ENCODE results near the gene CEND1. TPM values are rescaled to one million over a fixed set of nuclear protein-coding genes. Genes with fewer than 3 reads are reported as not detected.

CEND1 gene
- total and polyA plus RNA-seq, 2 experiments from 2014 or later, result not detected

DNA sequence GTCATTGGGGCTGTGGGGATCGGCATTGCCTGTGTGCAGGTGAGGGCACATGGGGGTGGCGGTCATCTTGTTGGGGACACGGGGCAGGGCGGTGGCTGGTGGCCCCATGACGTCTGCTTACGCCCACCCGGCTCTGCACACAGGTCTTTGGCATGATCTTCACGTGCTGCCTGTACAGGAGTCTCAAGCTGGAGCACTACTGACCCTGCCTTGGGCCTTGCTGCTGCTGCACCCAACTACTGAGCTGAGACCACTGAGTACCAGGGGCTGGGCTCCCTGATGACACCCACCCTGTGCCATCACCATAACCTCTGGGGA is 48.1 kb upstream of the CEND1 start:
- WGBS (ENCODE audit: low lambda C conversion rate, missing lambda C conversion rate), result 91% methylated on average over 8 of the region's 8 CpGs
- Histone ChIP-seq H3K27ac (no peak overlapping the region), H3K27me3 (no peaks in the 10 kb centered on the region), H3K4me3 (no peak overlapping the region), H3K9me2 (replicated peaks; ENCODE audit: insufficient read depth) (no peaks in the 10 kb centered on the region), H3K36me3 (replicated peaks; ENCODE audit: insufficient read depth, low read depth) (no peaks in the 10 kb centered on the region), H2AFZ (no peak overlapping the region), H3K4me1 (ENCODE audit: insufficient read depth) (peaks cover 23% of the 10 kb centered on the region), H3K4me2 (no peak overlapping the region), H3K9me3 (ENCODE audit: low read depth) (no peaks in the 10 kb centered on the region), H4K20me1 (ENCODE audit: insufficient read depth, poor library complexity, severe bottlenecking) (peaks cover 34% of the 10 kb centered on the region), H3K79me2 (peaks cover 56% of the 10 kb centered on the region)
- TF ChIP-seq, protein P1, sequence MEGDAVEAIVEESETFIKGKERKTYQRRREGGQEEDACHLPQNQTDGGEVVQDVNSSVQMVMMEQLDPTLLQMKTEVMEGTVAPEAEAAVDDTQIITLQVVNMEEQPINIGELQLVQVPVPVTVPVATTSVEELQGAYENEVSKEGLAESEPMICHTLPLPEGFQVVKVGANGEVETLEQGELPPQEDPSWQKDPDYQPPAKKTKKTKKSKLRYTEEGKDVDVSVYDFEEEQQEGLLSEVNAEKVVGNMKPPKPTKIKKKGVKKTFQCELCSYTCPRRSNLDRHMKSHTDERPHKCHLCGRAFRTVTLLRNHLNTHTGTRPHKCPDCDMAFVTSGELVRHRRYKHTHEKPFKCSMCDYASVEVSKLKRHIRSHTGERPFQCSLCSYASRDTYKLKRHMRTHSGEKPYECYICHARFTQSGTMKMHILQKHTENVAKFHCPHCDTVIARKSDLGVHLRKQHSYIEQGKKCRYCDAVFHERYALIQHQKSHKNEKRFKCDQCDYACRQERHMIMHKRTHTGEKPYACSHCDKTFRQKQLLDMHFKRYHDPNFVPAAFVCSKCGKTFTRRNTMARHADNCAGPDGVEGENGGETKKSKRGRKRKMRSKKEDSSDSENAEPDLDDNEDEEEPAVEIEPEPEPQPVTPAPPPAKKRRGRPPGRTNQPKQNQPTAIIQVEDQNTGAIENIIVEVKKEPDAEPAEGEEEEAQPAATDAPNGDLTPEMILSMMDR (IDR thresholded peaks at IDR 0.05; ENCODE audit: poor library complexity), result no peak
- TF ChIP-seq EZH2phosphoT487 (IDR thresholded peaks at IDR 0.05; ENCODE audit: low read depth, severe bottlenecking, unreplicated experiment) (no peak), EZH2 (IDR thresholded peaks at IDR 0.05; ENCODE audit: borderline replicate concordance) (no peak)
- DNase-seq (ENCODE audit: low spot score), result no peak

DNA sequence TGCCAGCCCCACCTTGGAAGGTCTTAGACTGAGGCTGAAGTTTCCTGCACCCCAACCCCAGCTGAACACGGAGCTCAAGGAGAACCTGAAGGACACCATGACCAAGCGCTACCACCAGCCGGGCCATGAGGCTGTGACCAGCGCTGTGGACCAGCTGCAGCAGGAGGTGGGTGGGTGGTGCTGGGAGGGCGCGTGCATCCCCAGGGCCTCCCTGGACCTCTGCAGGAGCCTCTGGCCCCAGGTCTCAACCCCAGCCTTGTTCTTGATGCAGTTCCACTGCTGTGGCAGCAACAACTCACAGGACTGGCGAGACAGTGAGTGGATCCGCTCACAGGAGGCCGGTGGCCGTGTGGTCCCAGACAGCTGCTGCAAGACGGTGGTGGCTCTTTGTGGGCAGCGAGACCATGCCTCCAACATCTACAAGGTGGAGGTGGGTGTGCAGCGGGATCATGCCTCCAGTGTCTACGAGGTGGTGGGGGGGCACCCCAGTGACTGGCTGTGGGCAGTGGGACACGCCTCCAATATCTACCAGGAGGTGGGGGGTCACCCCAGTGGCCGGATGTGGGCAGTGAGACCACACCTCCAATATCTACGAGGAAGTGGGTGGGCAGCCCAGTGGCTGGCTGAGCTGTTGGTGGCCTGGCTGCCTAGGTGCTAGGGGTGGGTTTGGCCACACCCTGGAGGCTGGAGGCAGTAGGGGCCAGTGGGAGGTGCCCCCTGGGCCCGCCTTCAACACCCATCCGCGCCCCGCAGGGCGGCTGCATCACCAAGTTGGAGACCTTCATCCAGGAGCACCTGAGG is 47.5 kb upstream of the CEND1 start:
- no peaks in the 10 kb centered on the region for H3K27me3 ChIP-seq
- no peak overlapping the region for H3K4me2 ChIP-seq
- no peak overlapping the region for H3K27ac ChIP-seq
- H3K36me3 ChIP-seq (replicated peaks; ENCODE audit: insufficient read depth, low read depth), result no peaks in the 10 kb centered on the region
- peaks cover 25% of the 10 kb centered on the region for H3K4me1 ChIP-seq (ENCODE audit: insufficient read depth)
- WGBS (ENCODE audit: low lambda C conversion rate, missing lambda C conversion rate), result 93% methylated on average over 22 of the region's 22 CpGs
- no peak overlapping the region for H2AFZ ChIP-seq
- H3K4me3 ChIP-seq, result no peak overlapping the region
- no peak for DNase-seq (ENCODE audit: low spot score)
- H3K79me2 ChIP-seq, result peaks cover 56% of the 10 kb centered on the region
- no peaks in the 10 kb centered on the region for H3K9me2 ChIP-seq (replicated peaks; ENCODE audit: insufficient read depth)
- no peaks in the 10 kb centered on the region for H3K9me3 ChIP-seq (ENCODE audit: low read depth)
- no peak for TF ChIP-seq EZH2 (IDR thresholded peaks at IDR 0.05; ENCODE audit: borderline replicate concordance)
- TF ChIP-seq EZH2phosphoT487 (IDR thresholded peaks at IDR 0.05; ENCODE audit: low read depth, severe bottlenecking, unreplicated experiment), result no peak
- peaks cover 34% of the 10 kb centered on the region for H4K20me1 ChIP-seq (ENCODE audit: insufficient read depth, poor library complexity, severe bottlenecking)

DNA sequence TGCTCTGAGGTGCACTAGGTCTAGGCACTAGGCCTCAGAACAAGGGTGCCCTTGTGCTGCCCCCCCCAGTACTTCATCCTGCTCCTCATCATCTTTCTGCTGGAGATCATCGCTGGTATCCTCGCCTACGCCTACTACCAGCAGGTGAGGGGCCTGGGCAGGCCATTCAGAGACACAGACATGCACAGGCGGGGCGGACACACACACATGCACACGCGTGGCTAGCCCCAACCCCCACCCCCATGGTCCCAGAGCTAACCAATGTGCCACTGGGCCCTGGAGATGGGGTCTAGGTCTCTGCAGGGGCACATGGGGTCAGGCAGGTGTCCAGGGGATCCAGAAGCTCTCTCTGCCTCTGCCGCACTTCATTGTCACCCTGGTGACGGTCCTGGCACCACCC is 46.8 kb upstream of the CEND1 start:
- Histone ChIP-seq H3K79me2 (peaks cover 51% of the 10 kb centered on the region), H2AFZ (no peak overlapping the region), H3K4me3 (no peak overlapping the region), H3K4me2 (no peak overlapping the region), H3K36me3 (replicated peaks; ENCODE audit: insufficient read depth, low read depth) (no peaks in the 10 kb centered on the region), H4K20me1 (ENCODE audit: insufficient read depth, poor library complexity, severe bottlenecking) (peaks cover 28% of the 10 kb centered on the region), H3K9me2 (replicated peaks; ENCODE audit: insufficient read depth) (no peaks in the 10 kb centered on the region), H3K4me1 (ENCODE audit: insufficient read depth) (peaks cover 32% of the 10 kb centered on the region), H3K9me3 (ENCODE audit: low read depth) (no peaks in the 10 kb centered on the region), H3K27me3 (no peaks in the 10 kb centered on the region), H3K27ac (no peak overlapping the region)
- TF ChIP-seq, protein P1 (IDR thresholded peaks at IDR 0.05; ENCODE audit: poor library complexity), result no peak
- TF ChIP-seq EZH2phosphoT487 (IDR thresholded peaks at IDR 0.05; ENCODE audit: low read depth, severe bottlenecking, unreplicated experiment), result no peak
- no peak for DNase-seq (ENCODE audit: low spot score)
- WGBS (ENCODE audit: low lambda C conversion rate, missing lambda C conversion rate), result 88% methylated on average over 9 of the region's 9 CpGs

DNA sequence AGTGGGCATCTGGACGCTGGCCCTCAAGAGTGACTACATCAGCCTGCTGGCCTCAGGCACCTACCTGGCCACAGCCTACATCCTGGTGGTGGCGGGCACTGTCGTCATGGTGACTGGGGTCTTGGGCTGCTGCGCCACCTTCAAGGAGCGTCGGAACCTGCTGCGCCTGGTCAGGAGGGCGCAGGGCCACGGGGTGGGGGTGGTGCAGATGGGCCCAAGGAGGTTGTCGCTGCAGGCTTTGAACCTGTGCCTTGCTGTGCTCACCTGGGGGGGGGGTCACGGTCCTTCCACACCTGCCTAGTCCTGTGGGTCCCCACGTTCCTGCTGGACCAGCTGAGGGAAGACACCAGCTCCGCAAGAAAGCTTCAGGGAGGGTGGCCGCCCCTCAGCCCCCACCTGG is 46.4 kb upstream of the CEND1 start:
- Histone ChIP-seq H3K9me3 (ENCODE audit: low read depth) (no peaks in the 10 kb centered on the region), H4K20me1 (ENCODE audit: insufficient read depth, poor library complexity, severe bottlenecking) (peaks cover 26% of the 10 kb centered on the region), H3K79me2 (peaks cover 46% of the 10 kb centered on the region), H3K4me1 (ENCODE audit: insufficient read depth) (peaks cover 31% of the 10 kb centered on the region), H2AFZ (no peak overlapping the region), H3K27ac (no peak overlapping the region), H3K4me2 (no peak overlapping the region), H3K9me2 (replicated peaks; ENCODE audit: insufficient read depth) (no peaks in the 10 kb centered on the region), H3K36me3 (replicated peaks; ENCODE audit: insufficient read depth, low read depth) (no peaks in the 10 kb centered on the region), H3K4me3 (no peak overlapping the region), H3K27me3 (no peaks in the 10 kb centered on the region)
- WGBS (ENCODE audit: low lambda C conversion rate, missing lambda C conversion rate), result 98% methylated on average over 14 of the region's 14 CpGs
- no peak for TF ChIP-seq EZH2phosphoT487 (IDR thresholded peaks at IDR 0.05; ENCODE audit: low read depth, severe bottlenecking, unreplicated experiment)
- TF ChIP-seq, protein P1 (IDR thresholded peaks at IDR 0.05; ENCODE audit: poor library complexity), result no peak
- no peak for TF ChIP-seq EZH2 (IDR thresholded peaks at IDR 0.05; ENCODE audit: borderline replicate concordance)
- no peak for DNase-seq (ENCODE audit: low spot score)

Data from hepatocyte (in vitro differentiated cells).